CD8-positive, alpha-beta memory T cell (primary cell): ENCODE data around the gene ZBTB16. TPM values are rescaled to one million over a fixed set of nuclear protein-coding genes. Genes with fewer than 3 reads are reported as not detected.

Experiments used
- CTCF ChIA-PET: fragments of 350-600 bp; sonication (Branson Sonifier 250); formaldehyde crosslinking; loops from one replicate; lab custom pipeline; 2021; ENCODE audit warnings: antibody characterized with exemption; lab: Charles Lee
- POLR2A ChIA-PET: fragments of 350-600 bp; sonication (Branson Sonifier 250); formaldehyde crosslinking; loops from one replicate; lab custom pipeline; 2021; ENCODE audit warnings: antibody characterized with exemption; lab: Charles Lee
- DNase-seq, 5 donors: peaks; one replicate each; pipeline versions ENCODE4 v3.0.0 to v3.0.0-alpha.2; 2020 to 2022; ENCODE audit warnings: mixed read lengths in 1 of 5
- H3K27ac ChIP-seq: one replicate; pipeline ENCODE4 v1.7.0; 2013; ENCODE audit warnings: low read depth, mild to moderate bottlenecking, low read length, moderate library complexity
- H3K27me3 ChIP-seq: 2 replicates; pipeline ENCODE4 v1.7.0; 2013; ENCODE audit warnings: low read length, mild to moderate bottlenecking; ENCODE audit not compliant: insufficient read depth, poor library complexity, severe bottlenecking
- H3K36me3 ChIP-seq: 2 replicates; pipeline ENCODE4 v1.7.0; 2013; ENCODE audit warnings: mild to moderate bottlenecking, low read length, moderate library complexity; ENCODE audit not compliant: insufficient read depth
- H3K4me1 ChIP-seq: 2 replicates; pipeline ENCODE4 v1.7.0; 2013; ENCODE audit warnings: mild to moderate bottlenecking, low read length, moderate library complexity; ENCODE audit not compliant: insufficient read depth
- H3K4me3 ChIP-seq: 2 replicates; pipeline ENCODE4 v1.7.0; 2013; ENCODE audit warnings: mild to moderate bottlenecking, low read length
- H3K9me3 ChIP-seq: 2 replicates; pipeline ENCODE4 v1.7.0; 2013; ENCODE audit warnings: mild to moderate bottlenecking, low read length
- H3K27ac Mint-ChIP-seq, 8 donors: one replicate each; pipeline ENCODE4 v1.8.0; 2020 to 2021; ENCODE audit warnings: mixed read lengths in 8 of 8, mild to moderate bottlenecking in 6 of 8, inconsistent platforms in 3 of 8, moderate library complexity in 3 of 8
- H3K27me3 Mint-ChIP-seq, 2 donors: one replicate each; pipeline ENCODE4 v1.8.0; 2020 to 2021; ENCODE audit warnings: mixed read lengths in 2 of 2, mild to moderate bottlenecking in 1 of 2, moderate library complexity in 1 of 2
- H3K36me3 Mint-ChIP-seq, 3 donors: one replicate each; pipeline ENCODE4 v1.8.0; 2020 to 2021; ENCODE audit warnings: mixed read lengths in 3 of 3, inconsistent platforms in 1 of 3, mild to moderate bottlenecking in 1 of 3
- H3K4me1 Mint-ChIP-seq, 3 donors: one replicate each; pipeline ENCODE4 v1.8.0; 2020 to 2021; ENCODE audit warnings: mixed read lengths in 3 of 3, inconsistent platforms in 1 of 3, mild to moderate bottlenecking in 1 of 3
- H3K4me3 Mint-ChIP-seq, 7 donors: one replicate each; pipeline ENCODE4 v1.8.0; 2020 to 2021; ENCODE audit warnings: mixed read lengths in 7 of 7, mild to moderate bottlenecking in 6 of 7, moderate library complexity in 4 of 7, inconsistent platforms in 2 of 7
- H3K9me3 Mint-ChIP-seq, 5 donors: one replicate each; pipeline ENCODE4 v1.8.0; 2020 to 2022; ENCODE audit warnings: mixed read lengths in 5 of 5, mild to moderate bottlenecking in 3 of 5, moderate library complexity in 2 of 5, inconsistent platforms in 1 of 5
- polyA plus RNA-seq: library from polyadenylated mRNA; unstranded; fragments of 300-500 nt; fragmentation: Illumina TruSeq; gene quantifications from one replicate; pipeline ENCODE4 v1.2.3, GENCODE V29; 2021
- total RNA-seq, 2 experiments: library from RNA; stranded (reverse); gene quantifications; one replicate each; pipeline ENCODE4 v1.2.3, GENCODE V29; 2021

The ZBTB16 gene
- total and polyA plus RNA-seq, 3 experiments from 2014 or later: 2.1 to 71.9 (median 2.2) TPM

DNA sequence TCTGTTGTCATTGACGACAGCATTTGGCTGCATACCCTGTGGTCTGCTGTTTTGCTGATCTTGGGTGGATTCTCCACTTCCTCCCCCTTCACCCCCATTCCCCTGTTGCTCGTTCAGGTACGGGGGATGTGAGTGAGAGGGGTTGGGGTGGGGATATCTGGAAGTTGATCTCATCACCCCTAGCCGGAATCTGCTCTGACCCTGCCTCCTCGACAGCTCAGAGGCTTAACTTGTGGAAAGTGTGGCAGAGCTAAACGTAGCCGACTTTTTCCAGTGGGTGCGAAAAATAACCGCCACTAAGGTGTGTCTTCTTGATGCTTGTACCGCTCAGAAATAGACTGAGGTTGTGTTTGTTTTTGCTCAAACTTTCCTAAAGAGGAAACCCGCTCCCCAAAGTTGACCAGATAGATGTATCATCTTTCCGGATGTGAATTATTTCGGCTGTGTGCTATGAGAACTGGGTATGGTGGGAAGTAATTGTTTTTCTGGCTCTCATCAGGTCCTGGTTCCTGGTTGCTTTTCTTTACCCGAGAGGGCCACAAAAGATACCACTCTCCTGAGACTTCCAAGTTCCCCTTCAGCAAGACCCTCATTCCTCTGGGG is 6.6 kb downstream of the ZBTB16 start:
- Mint-ChIP-seq H3K27me3 (peaks cover 0 to 10% of the 10 kb centered on the region in 2 donors), H3K4me1 (peaks cover 10 to 43% (median 25%) of the 10 kb centered on the region in 3 donors), H3K27ac (peak overlapping the region in 7 of 8 donors; percentile 79 to 99 (median 98)), H3K4me3 (peak overlapping the region in 6 of 7 donors; percentile 71 to 97 (median 82)), H3K9me3 (no peaks in the 10 kb centered on the region), H3K36me3 (peaks cover 2 to 5% (median 2%) of the 10 kb centered on the region in 3 donors)
- Histone ChIP-seq H3K4me1 (no peaks in the 10 kb centered on the region), H3K27me3 (no peaks in the 10 kb centered on the region), H3K27ac (peak overlapping the region; percentile 18), H3K9me3 (no peaks in the 10 kb centered on the region), H3K36me3 (no peaks in the 10 kb centered on the region), H3K4me3 (no peak overlapping the region)
- POLR2A ChIA-PET: interaction anchor here (0.7 kb wide), 1 partner anchor 12 kb away, joined by 3 read pairs; no protein-coding TSS in a partner anchor
- CTCF ChIA-PET: no interaction called here
- peak in 4 of 5 donors; percentile 22 to 79 (median 56) for DNase-seq

DNA sequence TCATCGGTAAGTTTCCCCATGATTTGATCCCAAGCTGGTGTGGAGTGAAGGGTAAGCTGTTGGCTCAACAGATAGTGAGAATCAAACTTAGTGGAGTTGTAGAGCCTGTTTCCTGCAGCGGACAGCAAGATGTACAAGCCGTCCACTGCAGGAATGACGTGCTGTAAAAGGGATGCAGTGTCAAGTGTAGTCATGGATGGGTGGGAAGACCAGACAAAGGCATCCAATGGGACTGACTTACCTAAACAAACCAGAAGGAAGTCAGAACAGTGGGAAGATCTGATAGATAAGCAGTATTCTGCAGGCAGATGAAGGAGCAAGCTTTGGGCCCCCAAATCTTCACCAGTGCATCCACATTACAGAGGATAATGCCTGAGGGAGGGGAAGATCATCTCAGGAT is 8.8 kb downstream of the ZBTB16 start:
- no peak overlapping the region for H3K4me3 ChIP-seq
- ChIA-PET CTCF (interaction anchor here (0.7 to 1.1 kb wide), 2 partner anchors 8 to 294 kb away, joined by 3 to 4 read pairs; no protein-coding TSS in a partner anchor), POLR2A (no interaction called here)
- Mint-ChIP-seq H3K27ac (peak overlapping the region in 6 of 8 donors; percentile 17 to 99 (median 97)), H3K9me3 (no peaks in the 10 kb centered on the region), H3K4me3 (peak overlapping the region in 5 of 7 donors; percentile 63 to 97 (median 79)), H3K4me1 (peaks cover 16 to 48% (median 33%) of the 10 kb centered on the region in 3 donors), H3K36me3 (peaks cover 0 to 12% (median 2%) of the 10 kb centered on the region in 3 donors), H3K27me3 (no peaks in the 10 kb centered on the region)
- H3K4me1 ChIP-seq: peaks cover 5% of the 10 kb centered on the region
- no peaks in the 10 kb centered on the region for H3K36me3 ChIP-seq
- no peaks in the 10 kb centered on the region for H3K27me3 ChIP-seq
- no peak for DNase-seq
- H3K27ac ChIP-seq: no peak overlapping the region
- H3K9me3 ChIP-seq: no peaks in the 10 kb centered on the region

DNA sequence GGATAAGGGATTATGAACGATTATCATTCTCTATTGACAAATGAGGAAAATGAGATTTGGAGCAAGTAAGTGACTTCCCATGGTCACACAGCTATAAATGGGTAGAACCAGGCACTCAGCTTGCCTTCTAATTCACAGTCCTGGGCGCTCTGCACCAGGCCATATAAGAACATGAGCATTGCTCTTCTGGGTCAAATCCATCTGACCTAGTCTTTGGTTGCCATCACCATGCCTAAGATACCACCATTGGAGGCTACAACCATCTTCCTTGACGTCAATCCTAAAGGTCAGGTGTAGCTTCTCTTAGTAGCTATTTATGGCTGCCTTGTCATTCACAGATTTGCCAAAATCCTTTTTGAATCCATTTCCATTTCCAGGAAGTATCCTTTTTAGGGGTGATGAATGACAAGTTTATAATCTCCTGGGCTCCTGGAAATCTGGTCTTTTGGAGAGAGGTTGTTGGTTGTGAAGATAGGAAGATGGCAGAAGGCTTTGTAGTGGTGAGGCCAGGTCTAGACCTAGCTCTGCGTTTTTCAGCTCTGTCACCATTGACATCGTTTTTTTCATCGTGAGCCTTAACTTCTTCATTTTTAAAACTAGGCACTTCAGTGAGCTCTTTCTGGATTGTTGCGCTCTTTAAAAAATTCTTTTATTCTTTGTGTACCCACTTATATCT is 11.1 kb downstream of the ZBTB16 start:
- Mint-ChIP-seq H3K27ac (peak overlapping the region in 7 of 8 donors; percentile 83 to 99 (median 95)), H3K36me3 (peaks cover 0 to 11% (median 2%) of the 10 kb centered on the region in 3 donors), H3K4me3 (peak overlapping the region in 5 of 7 donors; percentile 55 to 97 (median 63)), H3K27me3 (no peaks in the 10 kb centered on the region), H3K4me1 (peaks cover 36 to 56% (median 42%) of the 10 kb centered on the region in 3 donors), H3K9me3 (no peaks in the 10 kb centered on the region)
- ChIA-PET CTCF (interaction anchor here (1.0 kb wide), 1 partner anchor 10 kb away, joined by 4 read pairs; no protein-coding TSS in a partner anchor), POLR2A (interaction anchor here (0.7 to 1.0 kb wide), 2 partner anchors 27 to 96 kb away, joined by 3 read pairs; no protein-coding TSS in a partner anchor)
- no peaks in the 10 kb centered on the region for H3K36me3 ChIP-seq
- no peak overlapping the region for H3K27ac ChIP-seq
- H3K9me3 ChIP-seq: no peaks in the 10 kb centered on the region
- H3K4me3 ChIP-seq: no peak overlapping the region
- peaks cover 18% of the 10 kb centered on the region for H3K4me1 ChIP-seq
- H3K27me3 ChIP-seq: no peaks in the 10 kb centered on the region
- DNase-seq: no peak

DNA sequence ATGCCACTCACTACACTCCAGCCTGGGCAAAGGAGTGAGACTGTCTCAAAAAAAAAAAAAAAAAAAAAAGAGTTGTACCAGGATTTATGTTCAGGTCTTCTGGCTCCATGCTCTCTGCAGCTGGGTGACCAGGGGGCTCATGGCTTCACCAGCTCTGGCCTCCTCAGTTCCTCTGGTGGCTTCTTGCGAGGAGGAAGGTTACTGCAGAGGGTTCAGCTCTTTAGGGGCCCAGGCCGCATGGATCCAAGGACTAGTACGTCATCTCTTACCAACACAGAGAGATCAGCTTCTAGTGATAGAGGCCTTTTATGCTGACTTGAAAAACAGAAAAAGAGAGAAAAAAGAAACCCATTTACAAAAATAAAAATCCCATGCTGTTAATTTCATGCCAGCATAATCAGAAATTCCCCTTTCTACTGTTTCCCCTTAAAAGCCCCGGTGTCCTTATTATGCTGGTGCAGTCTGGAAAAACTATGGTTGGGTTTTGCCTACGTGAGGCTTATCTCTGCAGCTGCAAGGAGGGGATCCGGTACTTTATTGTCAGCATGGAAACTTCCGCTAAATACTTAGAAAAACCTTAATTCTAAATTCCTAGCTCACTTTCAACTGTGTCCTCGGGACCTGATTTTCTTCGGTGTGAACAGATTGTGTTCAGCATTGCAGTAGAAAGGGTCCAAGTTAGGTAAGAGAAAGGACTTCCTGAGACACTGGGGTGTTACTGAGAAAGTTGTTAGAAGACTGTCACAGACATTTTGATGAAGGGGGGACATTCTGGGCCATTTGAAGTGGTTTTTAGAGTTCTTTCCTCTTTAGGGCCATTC is 13.7 kb downstream of the ZBTB16 start:
- no peaks in the 10 kb centered on the region for H3K27me3 ChIP-seq
- CTCF ChIA-PET: interaction anchor here (1.2 to 2.5 kb wide), 2 partner anchors 13 to 36 kb away, joined by 3 to 10 read pairs; partner anchors contain the start of gene ZBTB16
- peak overlapping the region; percentile 84 to 99 (median 96) for H3K27ac Mint-ChIP-seq
- H3K4me3 ChIP-seq: no peak overlapping the region
- peak overlapping the region in 6 of 7 donors; percentile 59 to 98 (median 78) for H3K4me3 Mint-ChIP-seq
- no peaks in the 10 kb centered on the region for H3K36me3 ChIP-seq
- H3K36me3 Mint-ChIP-seq: peaks cover 0 to 15% (median 1%) of the 10 kb centered on the region in 3 donors
- POLR2A ChIA-PET: no interaction called here
- no peaks in the 10 kb centered on the region for H3K9me3 ChIP-seq
- H3K4me1 Mint-ChIP-seq: peaks cover 58 to 64% (median 59%) of the 10 kb centered on the region in 3 donors
- no peaks in the 10 kb centered on the region for H3K9me3 Mint-ChIP-seq
- H3K4me1 ChIP-seq: peaks cover 41% of the 10 kb centered on the region
- DNase-seq: no peak
- H3K27ac ChIP-seq: no peak overlapping the region
- H3K27me3 Mint-ChIP-seq: no peaks in the 10 kb centered on the region

DNA sequence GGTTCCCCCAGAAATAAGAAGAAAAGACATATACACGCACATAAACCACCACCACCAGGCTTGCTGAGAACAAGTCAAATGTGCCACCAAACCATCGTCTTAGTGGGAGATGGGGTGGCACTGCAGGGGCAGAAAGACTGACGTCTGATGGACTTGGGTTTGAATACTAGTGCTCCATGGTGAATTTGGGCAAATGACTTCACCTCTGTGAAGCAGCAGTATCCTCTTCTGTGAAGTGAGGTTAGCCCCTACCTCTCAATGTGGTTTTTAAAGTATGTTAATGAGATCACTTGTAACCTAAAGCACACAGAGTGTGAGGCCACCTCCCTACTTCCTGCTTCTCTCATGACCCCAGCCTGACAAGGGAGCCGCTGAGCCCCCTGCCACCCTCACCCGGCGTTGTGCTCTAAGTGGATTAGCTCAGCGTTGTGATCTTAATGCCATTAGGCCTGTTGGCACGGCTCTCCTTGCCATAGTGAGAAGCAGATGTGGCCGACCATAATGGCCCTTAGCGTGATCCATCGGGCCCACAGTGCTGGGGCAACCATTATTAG is 14.4 kb downstream of the ZBTB16 start:
- H3K4me3 ChIP-seq: no peak overlapping the region
- peaks cover 0 to 15% (median 0%) of the 10 kb centered on the region in 3 donors for H3K36me3 Mint-ChIP-seq
- no peaks in the 10 kb centered on the region for H3K27me3 ChIP-seq
- H3K27me3 Mint-ChIP-seq: no peaks in the 10 kb centered on the region
- CTCF ChIA-PET: interaction anchor here (2.5 kb wide), 1 partner anchor 14 kb away, joined by 10 read pairs; the partner anchor contains the start of gene ZBTB16
- no peaks in the 10 kb centered on the region for H3K9me3 Mint-ChIP-seq
- H3K4me3 Mint-ChIP-seq: peak overlapping the region; percentile 59 to 98 (median 80)
- H3K4me1 Mint-ChIP-seq: peaks cover 64 to 68% (median 65%) of the 10 kb centered on the region in 3 donors
- H3K27ac Mint-ChIP-seq: peak overlapping the region; percentile 5 to 99 (median 96)
- peak overlapping the region; percentile 34 for H3K27ac ChIP-seq
- H3K9me3 ChIP-seq: no peaks in the 10 kb centered on the region
- no peaks in the 10 kb centered on the region for H3K36me3 ChIP-seq
- H3K4me1 ChIP-seq: peaks cover 45% of the 10 kb centered on the region
- POLR2A ChIA-PET: interaction anchor here (1.5 kb wide), 1 partner anchor 13 kb away, joined by 4 read pairs; no protein-coding TSS in a partner anchor
- DNase-seq: peak; percentile 17 to 78 (median 57)

DNA sequence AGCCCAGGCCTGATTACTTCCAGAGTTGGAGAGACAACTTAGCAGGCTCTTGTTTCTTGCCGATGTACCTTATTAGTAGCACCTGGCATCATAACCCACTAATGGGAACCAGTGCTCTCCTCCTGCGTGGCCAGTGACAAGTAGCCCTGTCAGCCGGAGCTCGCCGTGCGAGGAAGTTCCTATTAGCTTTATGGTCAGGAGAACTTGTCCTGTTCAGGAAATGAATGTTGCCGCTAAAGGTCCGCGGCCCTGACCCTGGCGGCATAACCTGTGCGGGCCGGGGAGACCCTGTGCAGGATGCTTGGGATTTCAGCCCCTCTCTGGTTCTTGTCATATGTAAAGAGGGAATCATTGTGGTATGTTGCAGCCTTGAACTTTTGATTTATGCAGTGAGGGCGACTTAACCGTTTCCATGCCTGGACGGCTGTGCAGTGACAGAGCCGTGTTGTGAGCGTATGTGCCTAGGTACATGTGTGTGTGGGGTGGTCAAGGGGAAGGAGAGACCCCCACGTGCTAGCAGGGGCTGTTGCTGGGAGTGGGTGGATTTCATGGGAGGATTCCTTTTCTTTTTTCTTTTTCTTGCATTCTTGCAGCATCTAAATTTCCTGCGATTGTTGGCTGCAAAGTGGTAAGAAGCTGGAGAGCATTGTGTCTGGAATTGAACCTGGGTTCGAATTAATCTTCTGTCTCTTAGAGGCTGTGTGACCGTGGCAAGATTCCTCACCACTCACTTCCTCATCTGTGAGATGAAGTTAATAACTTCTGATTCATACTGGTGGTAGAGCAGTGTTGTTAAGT is 15.2 kb downstream of the ZBTB16 start:
- H3K4me1 ChIP-seq: peaks cover 49% of the 10 kb centered on the region
- CTCF ChIA-PET: interaction anchor here (2.5 kb wide), 1 partner anchor 15 kb away, joined by 10 read pairs; the partner anchor contains the start of gene ZBTB16
- H3K4me3 Mint-ChIP-seq: peak overlapping the region; percentile 59 to 98 (median 80)

More for the DNA sequence above, 15.2 kb downstream of the ZBTB16 start:
- Mint-ChIP-seq H3K27me3 (no peaks in the 10 kb centered on the region), H3K27ac (peak overlapping the region; percentile 30 to 99 (median 96)), H3K9me3 (no peaks in the 10 kb centered on the region), H3K4me1 (peaks cover 73 to 76% (median 73%) of the 10 kb centered on the region in 3 donors), H3K36me3 (peaks cover 0 to 15% (median 0%) of the 10 kb centered on the region in 3 donors)
- Histone ChIP-seq H3K27ac (peak overlapping the region; percentile 34), H3K4me3 (no peak overlapping the region), H3K27me3 (no peaks in the 10 kb centered on the region), H3K36me3 (no peaks in the 10 kb centered on the region), H3K9me3 (no peaks in the 10 kb centered on the region)
- POLR2A ChIA-PET: interaction anchor here (1.5 kb wide), 1 partner anchor 14 kb away, joined by 4 read pairs; no protein-coding TSS in a partner anchor
- DNase-seq: no peak
